NB4 (cell line): ENCODE results near the gene HEXIM2.

Experiments used
- CTCF ChIP-seq: IDR thresholded peaks from one replicate; pipeline ENCODE4 v1.5.1; 2012; ENCODE audit warnings: low read depth, low read length
- MAX ChIP-seq: IDR thresholded peaks from 2 replicates; pipeline ENCODE4 v1.6.1; 2011; ENCODE audit warnings: low read depth, low read length

- TF ChIP-seq CTCF (no peak), MAX (peak; percentile 81)
Measured at GRCh38 chr17:45147581-45148182, 14.0 kb upstream of the HEXIM2 start.
